NCI-H1930 (cell line): ENCODE data around the gene DHRS4L2.

Source experiments
- DNase-seq, 2 experiments: peaks; one replicate each; lab custom pipeline; 2025; lab: John Stamatoyannopoulos, UW

Gene DHRS4L2

DNA sequence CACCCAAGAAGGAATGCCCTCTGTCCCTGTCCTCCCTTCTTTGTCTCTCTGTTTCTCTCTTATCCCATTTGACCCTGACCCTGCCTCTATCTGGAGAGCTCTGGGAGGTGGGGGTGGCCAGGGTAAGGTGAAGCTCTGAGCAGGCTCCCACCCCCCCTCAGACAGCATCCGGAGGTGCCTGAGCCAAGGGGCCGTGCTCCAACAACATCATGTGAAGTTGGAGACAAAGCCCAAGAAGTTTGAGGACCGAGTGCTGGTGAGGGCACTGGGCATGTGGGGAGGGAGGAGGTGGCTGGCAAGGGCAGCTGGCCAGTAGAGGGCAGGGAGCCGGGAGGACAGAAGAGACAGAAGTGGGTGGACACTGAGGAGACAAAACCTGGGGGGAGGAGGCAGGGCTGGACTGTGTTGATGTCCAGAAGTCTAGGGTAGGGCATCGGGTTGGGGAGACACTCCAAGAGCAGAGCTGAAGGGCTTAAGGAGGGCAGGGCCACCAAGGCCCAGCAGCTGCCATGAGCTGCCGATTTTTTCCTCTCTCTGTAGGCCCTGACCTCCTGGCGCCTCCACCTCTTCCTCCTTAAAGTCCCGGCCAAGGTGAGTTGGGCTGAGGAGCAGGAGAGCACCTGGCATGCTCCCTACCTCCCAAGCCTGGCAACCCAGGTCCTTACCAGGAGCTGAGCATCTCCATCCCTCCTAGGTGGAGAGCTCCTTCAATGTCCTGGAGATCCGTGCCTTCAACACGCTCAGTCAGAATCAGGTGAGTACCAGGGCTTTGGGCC is 65.0 kb downstream of the DHRS4L2 start:
- no peak for DNase-seq

DNA sequence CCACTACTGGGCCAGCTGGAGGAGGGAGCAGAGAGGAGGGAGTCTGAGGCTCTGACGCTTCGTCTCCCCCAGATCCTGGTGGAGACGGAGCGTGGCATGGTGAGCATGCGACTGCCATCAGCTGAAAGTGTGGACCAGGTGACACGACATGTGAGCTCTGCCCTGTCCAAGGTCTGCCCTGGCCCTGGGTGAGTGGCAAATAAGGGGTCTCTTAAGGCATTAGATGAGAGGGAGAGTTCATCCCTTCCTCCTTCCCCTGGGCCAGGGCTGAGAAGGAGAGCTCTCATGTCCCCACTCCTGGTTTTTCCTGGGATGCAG is 65.6 kb downstream of the DHRS4L2 start:
- no peak for DNase-seq

DNA sequence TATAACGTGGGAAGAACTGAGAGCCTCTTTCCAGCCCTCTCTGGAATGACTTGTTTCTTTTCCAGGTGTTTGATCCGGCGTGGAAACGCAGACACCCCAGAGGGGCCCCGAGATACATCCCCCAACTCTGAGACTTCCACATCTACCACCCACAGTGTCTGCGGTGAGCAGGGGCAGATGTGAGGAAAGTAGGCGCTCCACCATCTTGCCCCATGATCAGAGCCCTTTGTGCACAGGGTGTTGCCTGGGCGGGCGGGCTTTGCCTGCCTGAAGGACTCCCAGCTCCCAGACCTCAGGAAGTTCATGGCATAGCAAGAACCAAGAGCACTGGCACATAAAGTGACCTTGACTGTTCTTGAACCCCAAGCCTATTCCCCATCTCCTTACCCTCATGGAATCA is 65.9 kb downstream of the DHRS4L2 start:
- no peak for DNase-seq
